SU-DHL-6 (cell line): ENCODE measurements around the gene ABCB4.

Experiments used
- H2AFZ ChIP-seq: fragments of 200-600 bp; sonication (generic); 2 replicates; pipeline ENCODE4 v1.6.1; 2014; ENCODE audit warnings: low read depth, mild to moderate bottlenecking, moderate library complexity, mixed read lengths, antibody characterized with exemption, low read length; ENCODE audit not compliant: severe bottlenecking
- H3F3A ChIP-seq: fragments of 200-600 bp; shearing (Covaris generic); 2 replicates; pipeline ENCODE4 v1.6.0; 2016; ENCODE audit warnings: antibody characterized with exemption, mild to moderate bottlenecking; ENCODE audit not compliant: insufficient read depth
- H3K27ac ChIP-seq: fragments of 200-600 bp; sonication (generic); 2 replicates; pipeline ENCODE4 v1.5.1; 2016; ENCODE audit warnings: low read depth, mild to moderate bottlenecking, low read length, moderate library complexity, mixed read lengths
- H3K27me3 ChIP-seq: fragments of 200-600 bp; sonication (generic), shearing (Covaris generic); 2 replicates; pipeline ENCODE4 v1.6.0; 2014; ENCODE audit warnings: mild to moderate bottlenecking, low read length
- H3K36me3 ChIP-seq: fragments of 200-600 bp; sonication (generic); 2 replicates; pipeline ENCODE4 v1.6.1; 2014; ENCODE audit warnings: mild to moderate bottlenecking, low read length, mixed read lengths
- H3K4me2 ChIP-seq: fragments of 300-600, 200-600 bp; shearing (Covaris generic), sonication (generic); 2 replicates; pipeline ENCODE4 v1.6.0; 2014; ENCODE audit warnings: low read length, low read depth, mild to moderate bottlenecking; ENCODE audit not compliant: poor library complexity, severe bottlenecking
- H3K4me3 ChIP-seq: fragments of 200-600 bp; sonication (generic); 2 replicates; pipeline ENCODE4 v1.5.1; 2014; ENCODE audit warnings: antibody characterized with exemption, low read length, mild to moderate bottlenecking, mixed read lengths; ENCODE audit not compliant: insufficient read depth, poor library complexity, severe bottlenecking
- H3K79me2 ChIP-seq: fragments of 200-600 bp; sonication (generic); 2 replicates; pipeline ENCODE4 v1.6.1; 2014; ENCODE audit warnings: mild to moderate bottlenecking, low read length, moderate library complexity; ENCODE audit not compliant: insufficient read depth
- H3K9ac ChIP-seq: fragments of 200-600 bp; sonication (generic); 2 replicates; pipeline ENCODE4 v1.7.0; 2014; ENCODE audit warnings: mild to moderate bottlenecking, low read length
- H3K9me2 ChIP-seq: fragments of 200-600 bp; sonication (generic); replicated peaks from 2 replicates; pipeline ENCODE4 v1.6.1; 2014; ENCODE audit warnings: low read length; ENCODE audit not compliant: insufficient read depth
- H3K9me3 ChIP-seq: fragments of 200-600 bp; sonication (generic); 2 replicates; pipeline ENCODE4 v1.6.1; 2014; ENCODE audit warnings: low read length, mixed read lengths; ENCODE audit not compliant: insufficient read depth
- H4K20me1 ChIP-seq: fragments of 200-600 bp; sonication (generic); 2 replicates; pipeline ENCODE4 v1.6.1; 2014; ENCODE audit warnings: low read depth, mild to moderate bottlenecking, antibody characterized with exemption, low read length, moderate library complexity, mixed read lengths
- EZH2phosphoT487 ChIP-seq: fragments of 200-600 bp; sonication (generic), shearing (Covaris generic); conservative IDR thresholded peaks from 2 replicates; pipeline ENCODE4 v1.6.1; 2018; ENCODE audit warnings: mild to moderate bottlenecking, antibody characterized with exemption, low read length, moderate library complexity, mixed read lengths
- TF ChIP-seq, protein P1 (sequence below): fragments of 200-600 bp; sonication (generic); IDR thresholded peaks from one replicate; pipeline ENCODE4 v1.5.1; 2017; ENCODE audit warnings: antibody characterized with exemption, mild to moderate bottlenecking, low read length, moderate library complexity; ENCODE audit not compliant: insufficient read depth, poor library complexity, severe bottlenecking

ABCB4 gene

DNA sequence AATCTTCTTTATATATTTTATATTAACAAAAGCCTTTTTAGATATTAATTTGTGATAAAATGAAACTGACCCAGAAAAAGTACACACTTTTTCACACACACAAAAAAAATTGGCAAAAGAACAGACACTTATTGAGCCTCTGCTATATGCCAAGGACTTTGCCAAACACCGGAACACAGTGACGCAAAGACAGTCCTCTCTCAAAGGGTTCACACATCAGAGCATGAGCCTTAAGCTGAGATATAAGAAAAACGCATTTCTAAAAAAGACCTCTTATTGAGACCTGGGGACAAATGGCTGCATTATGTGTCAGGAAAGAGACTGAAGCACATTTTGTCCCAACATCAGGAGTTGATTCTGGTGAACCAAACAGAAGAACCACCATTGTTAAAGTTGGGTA lies 24.0 kb upstream of the ABCB4 start:
- Histone ChIP-seq H3K9ac (no peak overlapping the region), H3K27ac (no peak overlapping the region), H3K9me3 (no peaks in the 10 kb centered on the region), H2AFZ (no peak overlapping the region), H4K20me1 (no peaks in the 10 kb centered on the region), H3K36me3 (no peaks in the 10 kb centered on the region), H3K9me2 (no peaks in the 10 kb centered on the region), H3F3A (no peaks in the 10 kb centered on the region), H3K79me2 (no peaks in the 10 kb centered on the region), H3K4me3 (no peak overlapping the region), H3K4me2 (no peak overlapping the region), H3K27me3 (no peaks in the 10 kb centered on the region)
- TF ChIP-seq, protein P1, sequence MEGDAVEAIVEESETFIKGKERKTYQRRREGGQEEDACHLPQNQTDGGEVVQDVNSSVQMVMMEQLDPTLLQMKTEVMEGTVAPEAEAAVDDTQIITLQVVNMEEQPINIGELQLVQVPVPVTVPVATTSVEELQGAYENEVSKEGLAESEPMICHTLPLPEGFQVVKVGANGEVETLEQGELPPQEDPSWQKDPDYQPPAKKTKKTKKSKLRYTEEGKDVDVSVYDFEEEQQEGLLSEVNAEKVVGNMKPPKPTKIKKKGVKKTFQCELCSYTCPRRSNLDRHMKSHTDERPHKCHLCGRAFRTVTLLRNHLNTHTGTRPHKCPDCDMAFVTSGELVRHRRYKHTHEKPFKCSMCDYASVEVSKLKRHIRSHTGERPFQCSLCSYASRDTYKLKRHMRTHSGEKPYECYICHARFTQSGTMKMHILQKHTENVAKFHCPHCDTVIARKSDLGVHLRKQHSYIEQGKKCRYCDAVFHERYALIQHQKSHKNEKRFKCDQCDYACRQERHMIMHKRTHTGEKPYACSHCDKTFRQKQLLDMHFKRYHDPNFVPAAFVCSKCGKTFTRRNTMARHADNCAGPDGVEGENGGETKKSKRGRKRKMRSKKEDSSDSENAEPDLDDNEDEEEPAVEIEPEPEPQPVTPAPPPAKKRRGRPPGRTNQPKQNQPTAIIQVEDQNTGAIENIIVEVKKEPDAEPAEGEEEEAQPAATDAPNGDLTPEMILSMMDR: no peak
- TF ChIP-seq EZH2phosphoT487: no peak

DNA sequence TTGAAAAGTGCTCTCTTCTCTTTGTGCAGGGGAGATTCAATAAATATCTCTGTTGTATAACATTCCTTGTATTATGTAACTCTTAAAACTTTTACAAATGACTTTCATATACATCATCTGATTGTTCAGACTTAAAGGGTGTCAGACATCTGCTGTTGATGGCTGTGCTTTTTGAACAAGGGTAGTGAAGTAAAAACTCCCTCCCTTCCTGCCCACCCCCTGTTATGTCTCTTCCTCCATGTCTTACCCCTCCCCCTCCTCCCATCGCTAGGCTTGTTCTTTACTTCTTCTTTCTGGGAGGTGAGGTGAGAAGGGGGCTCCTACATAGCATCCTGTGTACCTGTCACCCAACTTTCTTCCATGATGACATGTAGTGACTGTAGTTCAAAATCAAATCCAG lies 23.4 kb upstream of the ABCB4 start:
- no peaks in the 10 kb centered on the region for H3F3A ChIP-seq
- no peak overlapping the region for H3K4me3 ChIP-seq
- no peaks in the 10 kb centered on the region for H3K36me3 ChIP-seq
- no peak for TF ChIP-seq EZH2phosphoT487
- H3K9me3 ChIP-seq: no peaks in the 10 kb centered on the region
- no peaks in the 10 kb centered on the region for H3K27me3 ChIP-seq
- H3K79me2 ChIP-seq: no peaks in the 10 kb centered on the region
- no peaks in the 10 kb centered on the region for H3K9me2 ChIP-seq
- H4K20me1 ChIP-seq: no peaks in the 10 kb centered on the region
- no peak overlapping the region for H2AFZ ChIP-seq
- H3K27ac ChIP-seq: no peak overlapping the region
- H3K9ac ChIP-seq: no peak overlapping the region
- no peak overlapping the region for H3K4me2 ChIP-seq

DNA sequence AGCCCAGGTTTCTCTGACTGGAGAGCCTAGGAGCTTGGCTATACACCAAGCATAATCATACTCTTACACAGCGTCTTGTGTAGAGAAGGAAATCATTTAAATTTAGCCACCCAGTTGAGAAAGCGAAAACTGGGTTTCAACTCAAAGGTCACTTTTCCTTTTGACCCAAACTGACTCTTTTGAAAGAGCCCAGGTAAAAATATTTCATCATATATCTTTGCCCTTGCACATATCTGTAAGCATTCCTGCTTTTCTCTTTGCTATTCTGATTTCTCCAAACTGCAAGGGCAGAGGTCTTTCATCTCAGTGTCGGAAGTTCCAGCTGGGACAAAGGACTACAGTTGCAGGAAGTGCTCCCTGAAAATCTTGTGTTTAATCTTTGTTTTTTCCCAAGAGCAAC lies 22.0 kb upstream of the ABCB4 start:
- no peaks in the 10 kb centered on the region for H3K27me3 ChIP-seq
- H3K9me2 ChIP-seq: no peaks in the 10 kb centered on the region
- H3K9me3 ChIP-seq: no peaks in the 10 kb centered on the region
- H3K27ac ChIP-seq: no peak overlapping the region
- no peaks in the 10 kb centered on the region for H3K79me2 ChIP-seq
- no peaks in the 10 kb centered on the region for H4K20me1 ChIP-seq
- H2AFZ ChIP-seq: no peak overlapping the region
- H3K9ac ChIP-seq: no peak overlapping the region
- no peaks in the 10 kb centered on the region for H3F3A ChIP-seq
- TF ChIP-seq, protein P1: no peak
- no peak for TF ChIP-seq EZH2phosphoT487
- H3K4me2 ChIP-seq: no peak overlapping the region
- H3K36me3 ChIP-seq: no peaks in the 10 kb centered on the region
- no peak overlapping the region for H3K4me3 ChIP-seq

DNA sequence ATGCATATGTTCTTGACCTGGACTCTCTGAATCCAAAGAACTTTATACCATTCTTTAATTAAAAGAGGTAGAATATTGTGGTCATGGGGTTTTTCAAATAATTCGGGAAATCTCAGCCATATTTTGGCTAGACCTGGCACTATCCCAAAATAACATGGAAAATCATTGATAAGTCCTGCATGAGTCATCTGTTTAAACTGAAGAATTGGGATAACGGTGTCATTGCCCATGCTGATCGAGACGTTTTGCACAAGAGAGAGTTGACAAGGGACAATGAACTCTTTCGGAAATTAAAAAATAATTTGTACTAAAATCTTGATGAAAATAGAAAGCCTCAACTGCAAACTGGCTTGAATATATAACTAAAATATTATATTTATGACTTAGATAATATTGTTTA lies 19.9 kb upstream of the ABCB4 start:
- no peak overlapping the region for H3K27ac ChIP-seq
- no peaks in the 10 kb centered on the region for H3K9me2 ChIP-seq
- H3K36me3 ChIP-seq: no peaks in the 10 kb centered on the region
- H4K20me1 ChIP-seq: no peaks in the 10 kb centered on the region
- TF ChIP-seq, protein P1: no peak
- no peak for TF ChIP-seq EZH2phosphoT487
- H3K4me3 ChIP-seq: no peak overlapping the region
- no peaks in the 10 kb centered on the region for H3K27me3 ChIP-seq
- H3K9ac ChIP-seq: no peak overlapping the region
- no peak overlapping the region for H2AFZ ChIP-seq
- H3K9me3 ChIP-seq: no peaks in the 10 kb centered on the region
- no peak overlapping the region for H3K4me2 ChIP-seq
- H3K79me2 ChIP-seq: no peaks in the 10 kb centered on the region
- no peaks in the 10 kb centered on the region for H3F3A ChIP-seq
